Measurements from ENCODE around the gene FOXP1. TPM values are rescaled to one million over a fixed set of nuclear protein-coding genes. Genes with fewer than 3 reads are reported as not detected.

FOXP1 gene
- total RNA-seq, 1 experiment from 2014 or later: 2.9 TPM

DNA sequence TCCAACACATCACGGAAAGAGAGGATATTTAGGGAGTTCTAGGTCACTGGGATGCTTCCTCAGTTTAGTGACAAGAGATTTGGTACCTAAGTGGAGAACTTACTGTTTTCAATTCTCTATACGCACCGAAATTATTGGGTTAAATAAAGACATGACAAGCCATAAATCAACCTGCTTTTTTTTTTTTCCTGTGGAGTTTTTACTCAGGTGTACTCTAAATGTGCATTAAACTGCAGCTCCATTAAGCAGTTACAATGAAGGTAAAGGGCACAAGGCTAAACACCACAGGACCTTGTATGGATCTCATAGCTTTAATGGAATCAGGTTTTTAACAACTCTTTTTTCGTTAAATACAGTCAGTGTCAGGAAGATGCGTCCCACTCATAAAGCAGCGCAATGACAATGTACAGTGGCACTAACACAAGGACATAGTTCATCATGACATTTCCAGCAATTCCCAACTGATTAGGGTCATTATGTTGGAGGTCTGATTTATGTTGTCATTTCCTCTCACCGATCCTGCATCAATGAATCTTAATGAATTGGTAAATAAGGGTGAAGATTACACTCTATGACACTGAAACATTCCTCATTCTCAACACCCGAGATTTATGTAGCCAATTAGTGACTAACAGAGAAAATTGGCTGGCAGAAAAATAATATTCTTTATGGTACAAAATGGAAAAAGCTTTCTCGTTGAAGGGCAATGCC is 355.2 kb downstream of the FOXP1 start:
- ChIA-PET CTCF (no interaction called here), POLR2A (no interaction called here)
- intact Hi-C loops (cut with micrococcal nuclease; ENCODE audit: unreplicated experiment): no loop called here
- DNase-seq (ENCODE audit: low read depth, low spot score) (no peak), ATAC-seq (no peak)
- Histone ChIP-seq H3K9me3 (ENCODE audit: control insufficient read depth, insufficient read depth, low read depth, low read length) (no peaks in the 10 kb centered on the region), H3K4me3 (ENCODE audit: low read depth in 2 of 2, low read length in 2 of 2) (no peak overlapping the region), H3K36me3 (ENCODE audit: control insufficient read depth, insufficient read depth, low read length) (no peaks in the 10 kb centered on the region), H3K27ac (ENCODE audit: low read length) (no peak overlapping the region), H3K4me1 (ENCODE audit: control insufficient read depth, insufficient read depth, low read length) (no peaks in the 10 kb centered on the region), H3K27me3 (ENCODE audit: control insufficient read depth, insufficient read depth, low read length) (no peaks in the 10 kb centered on the region; the same call in 1 of the 2 replicates)
- TF ChIP-seq POLR2AphosphoS5 (IDR thresholded peaks at IDR 0.05; ENCODE audit: low read depth, low read length): no peak
- TF ChIP-seq REST (IDR thresholded peaks at IDR 0.05; ENCODE audit: insufficient read depth in 1 of 2, low read depth in 2 of 2, low read length in 1 of 2): no peak
- no peak for TF ChIP-seq SIN3A (IDR thresholded peaks at IDR 0.05; ENCODE audit: borderline replicate concordance, insufficient read depth, low read depth, low read length)
- TF ChIP-seq TCF7L2 (IDR thresholded peaks at IDR 0.05; ENCODE audit: low read depth, low read length): no peak
- TF ChIP-seq, protein P1, sequence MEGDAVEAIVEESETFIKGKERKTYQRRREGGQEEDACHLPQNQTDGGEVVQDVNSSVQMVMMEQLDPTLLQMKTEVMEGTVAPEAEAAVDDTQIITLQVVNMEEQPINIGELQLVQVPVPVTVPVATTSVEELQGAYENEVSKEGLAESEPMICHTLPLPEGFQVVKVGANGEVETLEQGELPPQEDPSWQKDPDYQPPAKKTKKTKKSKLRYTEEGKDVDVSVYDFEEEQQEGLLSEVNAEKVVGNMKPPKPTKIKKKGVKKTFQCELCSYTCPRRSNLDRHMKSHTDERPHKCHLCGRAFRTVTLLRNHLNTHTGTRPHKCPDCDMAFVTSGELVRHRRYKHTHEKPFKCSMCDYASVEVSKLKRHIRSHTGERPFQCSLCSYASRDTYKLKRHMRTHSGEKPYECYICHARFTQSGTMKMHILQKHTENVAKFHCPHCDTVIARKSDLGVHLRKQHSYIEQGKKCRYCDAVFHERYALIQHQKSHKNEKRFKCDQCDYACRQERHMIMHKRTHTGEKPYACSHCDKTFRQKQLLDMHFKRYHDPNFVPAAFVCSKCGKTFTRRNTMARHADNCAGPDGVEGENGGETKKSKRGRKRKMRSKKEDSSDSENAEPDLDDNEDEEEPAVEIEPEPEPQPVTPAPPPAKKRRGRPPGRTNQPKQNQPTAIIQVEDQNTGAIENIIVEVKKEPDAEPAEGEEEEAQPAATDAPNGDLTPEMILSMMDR (IDR thresholded peaks at IDR 0.05): no peak
- in situ Hi-C loops (cut with HindIII; ENCODE audit: low pct_unique_long_range_greater_than_20kb, low sequenced_read_pairs): no loop called here
- BruUV-seq (replicated peaks): no TSS peak

GRCh38 chr3:71227270-71227661 is 356.3 kb downstream of the FOXP1 start:
- Histone ChIP-seq H3K9me3 (ENCODE audit: control insufficient read depth, insufficient read depth, low read depth, low read length) (no peaks in the 10 kb centered on the region), H3K36me3 (ENCODE audit: control insufficient read depth, insufficient read depth, low read length) (no peaks in the 10 kb centered on the region), H3K27ac (ENCODE audit: low read length) (no peak overlapping the region), H3K4me3 (ENCODE audit: low read depth in 2 of 2, low read length in 2 of 2) (no peak overlapping the region), H3K27me3 (ENCODE audit: control insufficient read depth, insufficient read depth, low read length) (no peaks in the 10 kb centered on the region; the same call in 1 of the 2 replicates), H3K4me1 (ENCODE audit: control insufficient read depth, insufficient read depth, low read length) (no peaks in the 10 kb centered on the region)
- no TSS peak for BruUV-seq (replicated peaks)
- intact Hi-C loops (cut with micrococcal nuclease; ENCODE audit: unreplicated experiment) (no loop called here), in situ Hi-C loops (cut with HindIII; ENCODE audit: low pct_unique_long_range_greater_than_20kb, low sequenced_read_pairs) (no loop called here)
- no peak for TF ChIP-seq POLR2AphosphoS5 (IDR thresholded peaks at IDR 0.05; ENCODE audit: low read depth, low read length)
- TF ChIP-seq, protein P1 (IDR thresholded peaks at IDR 0.05): no peak
- no peak for TF ChIP-seq TCF7L2 (IDR thresholded peaks at IDR 0.05; ENCODE audit: low read depth, low read length)
- TF ChIP-seq REST (IDR thresholded peaks at IDR 0.05; ENCODE audit: insufficient read depth in 1 of 2, low read depth in 2 of 2, low read length in 1 of 2): no peak
- TF ChIP-seq SIN3A (IDR thresholded peaks at IDR 0.05; ENCODE audit: borderline replicate concordance, insufficient read depth, low read depth, low read length): no peak
- ATAC-seq: no peak
- CTCF ChIA-PET: no interaction called here
- POLR2A ChIA-PET: no interaction called here
- no peak for DNase-seq (ENCODE audit: low read depth, low spot score)

Measured in Panc1 (cell line).